MM.1S (cell line): ENCODE measurements around the gene TGFA.

Experiments
- DNase-seq: peaks from one replicate; pipeline ENCODE4 v3.0.0-alpha.2; 2015
- H2AFZ ChIP-seq: fragments of 300-600 bp; sonication (generic); 2 replicates; pipeline ENCODE4 v1.6.0; 2016; ENCODE audit warnings: antibody characterized with exemption, low read length
- H3F3A ChIP-seq: fragments of 300-600 bp; sonication (generic); 2 replicates; pipeline ENCODE4 v1.6.1; 2016; ENCODE audit warnings: mild to moderate bottlenecking, antibody characterized with exemption, low read length, moderate library complexity, mixed read lengths; ENCODE audit not compliant: insufficient read depth
- H3K27ac ChIP-seq: fragments of 300-600 bp; sonication (generic); 2 replicates; pipeline ENCODE4 v1.5.1; 2016; ENCODE audit warnings: mild to moderate bottlenecking, low read length
- H3K27me3 ChIP-seq: fragments of 300-600 bp; sonication (generic); replicated peaks from 2 replicates; pipeline ENCODE4 v1.6.0; 2016; ENCODE audit warnings: low read length; ENCODE audit not compliant: insufficient read depth
- H3K36me3 ChIP-seq: fragments of 300-600 bp; sonication (generic); replicated peaks from 2 replicates; pipeline ENCODE4 v1.6.1; 2016; ENCODE audit warnings: mild to moderate bottlenecking, low read length, mixed read lengths; ENCODE audit not compliant: insufficient read depth
- H3K4me1 ChIP-seq: fragments of 300-600 bp; sonication (generic); 2 replicates; pipeline ENCODE4 v1.6.1; 2016; ENCODE audit warnings: low read length, mixed read lengths
- H3K4me2 ChIP-seq: fragments of 300-600 bp; sonication (generic); 2 replicates; pipeline ENCODE4 v1.6.0; 2016; ENCODE audit warnings: low read depth, low read length
- H3K4me3 ChIP-seq: fragments of 300-600 bp; sonication (generic); 2 replicates; pipeline ENCODE4 v1.5.1; 2016; ENCODE audit warnings: low read length, mixed read lengths
- H3K79me2 ChIP-seq: fragments of 300-600 bp; sonication (generic); 2 replicates; pipeline ENCODE4 v1.6.1; 2016; ENCODE audit warnings: mixed run types, low read length, mixed read lengths
- H3K9ac ChIP-seq: fragments of 300-600 bp; sonication (generic); 2 replicates; pipeline ENCODE4 v1.6.1; 2016; ENCODE audit warnings: low read length, mixed read lengths
- H3K9me2 ChIP-seq: fragments of 300-600 bp; sonication (generic); replicated peaks from 2 replicates; pipeline ENCODE4 v1.6.1; 2016; ENCODE audit warnings: mild to moderate bottlenecking, low read length, mixed read lengths; ENCODE audit not compliant: insufficient read depth
- H3K9me3 ChIP-seq: fragments of 300-600 bp; sonication (generic); replicated peaks from 2 replicates; pipeline ENCODE4 v1.6.1; 2016; ENCODE audit warnings: mild to moderate bottlenecking, low read length, mixed read lengths; ENCODE audit not compliant: insufficient read depth
- H4K20me1 ChIP-seq: fragments of 300-600 bp; sonication (generic); 2 replicates; pipeline ENCODE4 v1.6.1; 2016; ENCODE audit warnings: mild to moderate bottlenecking, low read length, moderate library complexity, mixed read lengths; ENCODE audit not compliant: insufficient read depth
- EZH2 ChIP-seq: fragments of 300-600 bp; sonication (generic); optimal IDR thresholded peaks from 2 replicates; pipeline ENCODE3; 2017; ENCODE audit warnings: low read depth, mild to moderate bottlenecking, antibody characterized with exemption, low read length, mixed read lengths
- EZH2phosphoT487 ChIP-seq: fragments of 300-600 bp; sonication (generic); IDR thresholded peaks from 2 replicates; pipeline ENCODE4 v1.6.1; 2018; ENCODE audit warnings: antibody characterized with exemption, low read length
- TF ChIP-seq, protein P1 (sequence below): fragments of 300-600 bp; sonication (generic); IDR thresholded peaks from 2 replicates; pipeline ENCODE4 v1.5.1; 2016; ENCODE audit warnings: antibody characterized with exemption, low read length, mixed read lengths

Gene TGFA

DNA sequence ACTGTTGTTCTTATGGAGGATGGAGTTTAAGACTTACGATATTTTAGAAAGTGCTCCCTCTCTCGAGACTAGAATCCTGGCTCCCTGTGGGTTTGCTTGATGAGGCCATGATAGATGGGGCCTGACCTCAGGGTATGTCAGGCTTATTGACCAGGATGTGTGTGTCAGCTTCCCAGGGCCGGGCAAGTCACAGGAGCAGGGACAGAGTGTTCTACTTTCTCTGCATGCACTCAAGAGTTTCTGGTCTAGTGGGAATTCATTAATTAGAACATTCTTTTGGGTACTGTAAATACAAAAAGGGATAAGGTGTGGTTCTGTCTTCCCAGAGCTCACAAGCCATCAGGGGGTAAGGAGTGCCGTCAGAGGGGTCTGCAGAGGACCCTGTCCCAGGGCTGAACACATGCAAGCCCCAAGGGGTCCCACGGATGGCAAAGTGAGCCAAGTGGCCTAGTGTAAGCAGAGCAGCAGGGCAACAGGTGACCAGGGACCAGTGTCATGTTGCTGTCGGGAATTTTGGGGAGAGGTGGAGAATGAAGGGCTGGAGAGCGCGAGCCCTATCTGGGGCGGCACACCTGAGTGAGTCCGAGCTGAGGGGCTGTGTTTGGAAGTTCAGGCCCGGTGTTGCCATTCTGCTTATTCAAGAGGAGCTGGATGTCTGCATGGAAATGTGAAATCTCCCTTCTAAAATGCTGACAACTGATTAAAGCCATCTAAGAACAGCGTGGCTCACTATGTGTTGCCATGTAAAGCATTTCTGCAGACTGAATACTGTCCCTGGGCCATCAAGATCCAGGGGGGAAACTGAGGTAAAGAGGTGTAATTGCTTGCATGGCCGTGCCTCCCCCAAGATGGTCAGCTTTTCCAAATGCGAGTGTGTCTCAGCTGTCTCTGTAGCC is 91.4 kb downstream of the TGFA start:
- TF ChIP-seq EZH2 (no peak), EZH2phosphoT487 (no peak)
- TF ChIP-seq, protein P1, sequence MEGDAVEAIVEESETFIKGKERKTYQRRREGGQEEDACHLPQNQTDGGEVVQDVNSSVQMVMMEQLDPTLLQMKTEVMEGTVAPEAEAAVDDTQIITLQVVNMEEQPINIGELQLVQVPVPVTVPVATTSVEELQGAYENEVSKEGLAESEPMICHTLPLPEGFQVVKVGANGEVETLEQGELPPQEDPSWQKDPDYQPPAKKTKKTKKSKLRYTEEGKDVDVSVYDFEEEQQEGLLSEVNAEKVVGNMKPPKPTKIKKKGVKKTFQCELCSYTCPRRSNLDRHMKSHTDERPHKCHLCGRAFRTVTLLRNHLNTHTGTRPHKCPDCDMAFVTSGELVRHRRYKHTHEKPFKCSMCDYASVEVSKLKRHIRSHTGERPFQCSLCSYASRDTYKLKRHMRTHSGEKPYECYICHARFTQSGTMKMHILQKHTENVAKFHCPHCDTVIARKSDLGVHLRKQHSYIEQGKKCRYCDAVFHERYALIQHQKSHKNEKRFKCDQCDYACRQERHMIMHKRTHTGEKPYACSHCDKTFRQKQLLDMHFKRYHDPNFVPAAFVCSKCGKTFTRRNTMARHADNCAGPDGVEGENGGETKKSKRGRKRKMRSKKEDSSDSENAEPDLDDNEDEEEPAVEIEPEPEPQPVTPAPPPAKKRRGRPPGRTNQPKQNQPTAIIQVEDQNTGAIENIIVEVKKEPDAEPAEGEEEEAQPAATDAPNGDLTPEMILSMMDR, result no peak
- Histone ChIP-seq H3K4me3 (no peak overlapping the region), H3K9ac (no peak overlapping the region), H2AFZ (no peak overlapping the region), H3K4me2 (no peak overlapping the region), H3K4me1 (no peaks in the 10 kb centered on the region), H4K20me1 (no peaks in the 10 kb centered on the region), H3K9me2 (no peaks in the 10 kb centered on the region), H3K27ac (no peak overlapping the region), H3F3A (no peaks in the 10 kb centered on the region), H3K36me3 (no peaks in the 10 kb centered on the region), H3K9me3 (no peaks in the 10 kb centered on the region), H3K27me3 (no peaks in the 10 kb centered on the region), H3K79me2 (no peaks in the 10 kb centered on the region)
- DNase-seq, result no peak

DNA sequence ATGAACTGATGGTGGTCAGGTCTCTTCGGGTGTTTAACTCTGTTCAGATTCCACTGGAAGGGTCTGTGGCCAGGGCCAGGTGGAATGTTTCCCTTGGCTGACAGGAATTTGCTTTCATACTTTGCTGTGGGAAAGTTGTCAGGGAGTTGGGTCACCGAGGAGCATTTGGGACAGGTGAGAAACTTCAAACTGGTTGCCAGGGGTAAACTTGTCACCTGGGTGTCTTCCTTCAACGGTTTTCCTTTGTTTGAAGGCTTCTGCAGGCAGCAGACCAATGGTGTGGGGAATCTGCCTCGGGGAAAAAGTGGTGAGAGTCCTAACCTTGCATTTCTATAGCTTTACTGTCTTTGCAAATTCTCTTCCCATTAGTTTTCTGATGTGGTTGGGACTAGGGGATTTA is 92.2 kb downstream of the TGFA start:
- no peak for TF ChIP-seq EZH2phosphoT487
- TF ChIP-seq, protein P1, result no peak
- no peaks in the 10 kb centered on the region for H4K20me1 ChIP-seq
- no peaks in the 10 kb centered on the region for H3K27me3 ChIP-seq
- no peaks in the 10 kb centered on the region for H3K9me3 ChIP-seq
- H3K9ac ChIP-seq, result no peak overlapping the region
- H3K27ac ChIP-seq, result no peak overlapping the region
- H3K4me3 ChIP-seq, result no peak overlapping the region
- no peak for DNase-seq
- no peaks in the 10 kb centered on the region for H3K79me2 ChIP-seq
- no peak overlapping the region for H3K4me2 ChIP-seq
- H3K4me1 ChIP-seq, result no peaks in the 10 kb centered on the region
- no peak overlapping the region for H2AFZ ChIP-seq
- no peaks in the 10 kb centered on the region for H3K9me2 ChIP-seq
- no peaks in the 10 kb centered on the region for H3K36me3 ChIP-seq
- H3F3A ChIP-seq, result no peaks in the 10 kb centered on the region

DNA sequence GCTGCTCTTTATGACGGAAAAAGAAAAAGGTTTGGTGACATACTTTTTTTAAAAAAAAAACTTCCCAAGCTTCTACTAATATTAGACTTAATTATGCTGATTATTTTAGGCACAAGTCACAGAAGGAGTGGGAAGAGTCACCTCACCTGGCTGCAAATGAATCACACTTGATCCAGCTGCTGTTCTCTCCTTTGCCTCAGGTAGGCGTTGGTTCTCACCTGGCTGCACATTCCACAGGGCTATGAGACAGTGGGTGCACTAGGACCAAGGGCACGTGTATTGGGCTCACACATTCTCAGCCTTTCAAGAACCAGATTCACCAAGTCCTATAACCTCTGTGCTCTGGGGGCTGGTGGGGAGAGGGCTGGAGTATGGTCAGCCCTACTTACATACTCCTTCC is 93.3 kb downstream of the TGFA start:
- no peaks in the 10 kb centered on the region for H3K79me2 ChIP-seq
- H4K20me1 ChIP-seq, result no peaks in the 10 kb centered on the region
- DNase-seq, result no peak
- no peak overlapping the region for H3K27ac ChIP-seq
- no peaks in the 10 kb centered on the region for H3K9me3 ChIP-seq
- no peaks in the 10 kb centered on the region for H3K36me3 ChIP-seq
- H3K9ac ChIP-seq, result no peak overlapping the region
- no peaks in the 10 kb centered on the region for H3F3A ChIP-seq
- TF ChIP-seq, protein P1, result no peak
- TF ChIP-seq EZH2phosphoT487 (no peak), EZH2 (no peak)
- H3K4me2 ChIP-seq, result no peak overlapping the region
- no peak overlapping the region for H2AFZ ChIP-seq
- no peak overlapping the region for H3K4me3 ChIP-seq
- H3K9me2 ChIP-seq, result no peaks in the 10 kb centered on the region
- H3K27me3 ChIP-seq, result no peaks in the 10 kb centered on the region
- H3K4me1 ChIP-seq, result no peaks in the 10 kb centered on the region
